Neural cell (in vitro differentiated cells): ENCODE measurements around the gene SP3.

Experiments used
- CTCF ChIP-seq: fragments of 450-650 bp; IDR thresholded peaks from 2 replicates; pipeline ENCODE4 v1.5.1; 2014; ENCODE audit warnings: antibody characterized with exemption, mild to moderate bottlenecking, moderate library complexity; ENCODE audit not compliant: poor library complexity, severe bottlenecking
- EP300 ChIP-seq: fragments of 450-650 bp; conservative IDR thresholded peaks from 2 replicates; pipeline ENCODE4 v1.6.1; 2014; ENCODE audit warnings: antibody characterized with exemption, mild to moderate bottlenecking, moderate library complexity; ENCODE audit not compliant: poor library complexity, severe bottlenecking
- POLR2AphosphoS5 ChIP-seq: IDR thresholded peaks from 2 replicates; pipeline ENCODE4 v1.6.1; 2012
- RAD21 ChIP-seq: fragments of 450-650 bp; conservative IDR thresholded peaks from 2 replicates; pipeline ENCODE4 v1.6.1; 2014; ENCODE audit warnings: antibody characterized with exemption, mild to moderate bottlenecking, moderate library complexity
- REST ChIP-seq: IDR thresholded peaks from 2 replicates; pipeline ENCODE4 v1.6.1; 2012; ENCODE audit warnings: borderline replicate concordance
- SMC3 ChIP-seq: fragments of 450-650 bp; conservative IDR thresholded peaks from 2 replicates; pipeline ENCODE4 v1.6.1; 2014; ENCODE audit warnings: antibody characterized with exemption, mild to moderate bottlenecking, moderate library complexity; ENCODE audit not compliant: poor library complexity
- TAF1 ChIP-seq: IDR thresholded peaks from 2 replicates; pipeline ENCODE4 v1.6.1; 2012; ENCODE audit warnings: low read depth

GRCh38 chr2:173924285-173924684 is 40.9 kb downstream of the SP3 start:
- TF ChIP-seq CTCF: no peak
- TF ChIP-seq POLR2AphosphoS5: no peak
- TF ChIP-seq SMC3: no peak
- no peak for TF ChIP-seq TAF1
- TF ChIP-seq RAD21: no peak
- no peak for TF ChIP-seq REST
- no peak for TF ChIP-seq EP300
